ENCODE data around the gene RYR1.

- TF ChIP-seq CTCF (IDR thresholded peaks at IDR 0.05; ENCODE audit: low read depth, low read length, poor library complexity, severe bottlenecking) (no peak), EZH2phosphoT487 (IDR thresholded peaks at IDR 0.05; ENCODE audit: borderline replicate concordance, low read length) (no peak)
These were observed 7.1 kb downstream of the RYR1 start for GRCh38 chr19:38440592-38440991.
